GM10248 (cell line): Measurements from ENCODE around the gene ARHGEF10L.
A peak's percentile ranks its signal among the peaks of the same experiment; 100 is the strongest.

Experiments used
- CTCF ChIA-PET: fragments of 300-600 bp; sonication (Branson Sonifier 250); formaldehyde crosslinking; extraction: SDS; loops from one replicate; lab custom pipeline; 2021; ENCODE audit warnings: antibody characterized with exemption; lab: Yijun Ruan, JAX
- POLR2A ChIA-PET: fragments of 350-650 bp; sonication (Branson Sonifier 250); formaldehyde crosslinking; extraction: SDS; loops from one replicate; lab custom pipeline; 2020; ENCODE audit warnings: antibody characterized with exemption; lab: Yijun Ruan, JAX
- DNase-seq: peaks from one replicate; pipeline ENCODE4 v3.0.0; 2012; ENCODE audit errors: extremely low spot score
- CTCF ChIP-seq: IDR thresholded peaks from 2 replicates; pipeline ENCODE4 v1.5.1; 2012; ENCODE audit warnings: mild to moderate bottlenecking, low read depth; ENCODE audit errors: extremely low read depth, missing control alignments, control extremely low read depth

Gene ARHGEF10L

GRCh38 chr1:17581389-17582123 is 42.1 kb downstream of the ARHGEF10L start:
- POLR2A ChIA-PET: no interaction called here
- CTCF ChIA-PET: interaction anchor here (0.9 to 3.9 kb wide), 4 partner anchors 9 to 87 kb away, joined by 5 to 17 read pairs (median 6); no protein-coding TSS in a partner anchor
- DNase-seq: peak; percentile 42
- TF ChIP-seq CTCF: no peak

- no peak for DNase-seq
- ChIA-PET CTCF (interaction anchor here (0.5 to 3.9 kb wide), 8 partner anchors 9 to 105 kb away, joined by 3 to 17 read pairs (median 4); no protein-coding TSS in a partner anchor), POLR2A (interaction anchor here (0.7 kb wide), 1 partner anchor 102 kb away, joined by 3 read pairs; no protein-coding TSS in a partner anchor)
- no peak for TF ChIP-seq CTCF
These were observed 42.8 kb downstream of the ARHGEF10L start for GRCh38 chr1:17582124-17582774.

GRCh38 chr1:17584539-17584938 is 45.0 kb downstream of the ARHGEF10L start:
- no peak for TF ChIP-seq CTCF
- CTCF ChIA-PET: interaction anchor here (1.2 to 3.9 kb wide), 3 partner anchors 10 to 82 kb away, joined by 3 to 17 read pairs (median 8); no protein-coding TSS in a partner anchor
- DNase-seq: no peak
- POLR2A ChIA-PET: interaction anchor here (0.6 kb wide), 1 partner anchor 1282 kb away, joined by 4 read pairs; no protein-coding TSS in a partner anchor

- POLR2A ChIA-PET: interaction anchor here (0.6 kb wide), 2 partner anchors 117 to 1281 kb away, joined by 3 to 4 read pairs; no protein-coding TSS in a partner anchor
- no peak for TF ChIP-seq CTCF
- CTCF ChIA-PET: interaction anchor here (1.2 to 3.6 kb wide), 3 partner anchors 11 to 83 kb away, joined by 3 to 12 read pairs (median 8); no protein-coding TSS in a partner anchor
- DNase-seq: no peak
These were observed 45.9 kb downstream of the ARHGEF10L start for GRCh38 chr1:17585266-17585987.

- CTCF ChIA-PET: interaction anchor here (2.1 to 3.6 kb wide), 2 partner anchors 21 to 84 kb away, joined by 9 to 12 read pairs; no protein-coding TSS in a partner anchor
- DNase-seq: no peak
- POLR2A ChIA-PET: no interaction called here
- no peak for TF ChIP-seq CTCF
These were observed 46.9 kb downstream of the ARHGEF10L start for GRCh38 chr1:17586172-17586964.
